Right cardiac atrium (tissue), 5 donors: Measurements from ENCODE around the gene FER1L5. TPM values are rescaled to one million over a fixed set of nuclear protein-coding genes. Genes with fewer than 3 reads are reported as not detected.
A peak's percentile ranks its signal among the peaks of the same experiment; 100 is the strongest.

Experiments used
- ATAC-seq, 2 donors: fragments of 200-7000 bp; cut with Tn5 transposase; one replicate each; pipeline versions ENCODE4 v1.8.0 to v1.9.1; 2020; ENCODE audit warnings: moderate library complexity in 2 of 2, mild to moderate bottlenecking in 1 of 2
- DNase-seq, 3 donors: peaks; one replicate each; pipeline ENCODE4 v3.0.0-alpha.2; 2020
- H3K27ac ChIP-seq: one replicate; pipeline ENCODE4 v1.5.1; 2013; ENCODE audit warnings: mild to moderate bottlenecking, low read length, control low read depth, moderate library complexity
- H3K27me3 ChIP-seq: one replicate; pipeline ENCODE4 v1.6.1; 2013; ENCODE audit not compliant: control insufficient read depth, insufficient read depth
- H3K4me1 ChIP-seq: one replicate; pipeline ENCODE4 v1.6.1; 2013; ENCODE audit warnings: low read length; ENCODE audit not compliant: control insufficient read depth, insufficient read depth
- H3K4me3 ChIP-seq: one replicate; pipeline ENCODE4 v1.5.1; 2013; ENCODE audit warnings: low read length, control low read depth
- H3K9me3 ChIP-seq: one replicate; pipeline ENCODE4 v1.6.1; 2013; ENCODE audit warnings: low read length; ENCODE audit not compliant: control insufficient read depth
- WGBS: extraction: QIAGEN DNeasy Blood & Tissue Kit; methylation state at CpG from one replicate; pipeline ENCODE4 v1.1.7; 2013; 5-methylcytosine and 5-hydroxymethylcytosine counted together
- intact Hi-C, 4 donors: fragments of 100-400 bp; cut with DNase I; formaldehyde crosslinking; loops; one replicate each; pipeline versions ENCODE4 v1.11.0 to v1.14.0; 2022 to 2023
- long read RNA-seq, 4 donors: library from polyadenylated mRNA; unstranded; transcript quantifications; one replicate each; pipeline ENCODE4 v2.0.0, GENCODE V29; 2020 to 2021
- polyA plus RNA-seq: library from polyadenylated mRNA; stranded (reverse); fragments of 200-250 nt; gene quantifications from one replicate; pipeline ENCODE4 v1.2.3, GENCODE V29; 2013
- total RNA-seq, 4 donors: library from RNA; stranded (reverse); fragmentation: NEBNext Ultra II Directional; extraction: Animal tissue kit (Norgen Biotek cat#: 25700); gene quantifications; one replicate each; pipeline ENCODE4 v1.2.1, GENCODE V29; 2021
- donor health status: healthy with polysubstance abuse.
- donor health status: DM: no; HTN: yes; CAD: no.
- donor health status: DM: no; HTN: no; CAD: no.
- donor health status: DM: no; HTN: yes; CAD: no; lungs with severe emphysema.
- donor health status: DM: yes; HTN: yes; CAD: no.

FER1L5 gene
- total RNA-seq (under 1 TPM in 3 of 4 donors, not detected in 1; 0.11 to 0.17 (median 0.15) TPM), polyA plus RNA-seq (0.05 TPM)
- long read RNA-seq, donor 1, result 0 reads
- long read RNA-seq, donor 2, result 0 reads
- long read RNA-seq, donor 3, partial matches to known transcripts, result 0 of 1 reads
- long read RNA-seq, donor 3, other reads (novel, unspliced or antisense), result 1 of 1 reads
- long read RNA-seq, donor 4, result 0 reads

GRCh38 chr2:96642564-96643360, at the start of gene FER1L5:
Gene FER1L5, plus strand, starts transcription at chr2:96642764. Its CDS starts 73 bp downstream, at chr2:96642837.
- peak; percentile 50 to 69 (median 63) for DNase-seq
- no peak within 1 kb of the TSS for H3K27ac ChIP-seq
- H3K4me3 ChIP-seq, result peak within 1 kb of the TSS; percentile 21
- intact Hi-C loops, result loop anchor here in 1 of 4 donors (5.0 kb wide), 1 partner anchor 115 kb away; no protein-coding TSS in a partner anchor
- ATAC-seq, result peak; percentile 26 to 44
- no peaks in the 10 kb centered on the region for H3K27me3 ChIP-seq
- WGBS, result 26% methylated on average over 10 of the region's 10 CpGs
- no peaks in the 10 kb centered on the region for H3K9me3 ChIP-seq
- no peaks in the 10 kb centered on the region for H3K4me1 ChIP-seq

- no peaks in the 10 kb centered on the region for H3K27me3 ChIP-seq
- intact Hi-C loops, result no loop called here
- no peaks in the 10 kb centered on the region for H3K9me3 ChIP-seq
- DNase-seq (no peak), ATAC-seq (no peak)
- H3K4me3 ChIP-seq, result no peak overlapping the region
- H3K27ac ChIP-seq, result no peak overlapping the region
- 88% methylated on average over 3 of the region's 3 CpGs for WGBS
- peaks cover 4% of the 10 kb centered on the region for H3K4me1 ChIP-seq
Observed at GRCh38 chr2:96594282-96594681, 48.3 kb upstream of the FER1L5 start.

- no peaks in the 10 kb centered on the region for H3K9me3 ChIP-seq
- intact Hi-C loops, result no loop called here
- no peaks in the 10 kb centered on the region for H3K27me3 ChIP-seq
- ATAC-seq (no peak), DNase-seq (no peak)
- WGBS, result 91% methylated on average over 5 of the region's 5 CpGs
- no peak overlapping the region for H3K4me3 ChIP-seq
- peaks cover 4% of the 10 kb centered on the region for H3K4me1 ChIP-seq
- no peak overlapping the region for H3K27ac ChIP-seq
Observed at GRCh38 chr2:96594691-96595152, 47.8 kb upstream of the FER1L5 start.

- no peak for ATAC-seq
- Histone ChIP-seq H3K9me3 (no peaks in the 10 kb centered on the region), H3K27ac (no peak overlapping the region), H3K27me3 (no peaks in the 10 kb centered on the region), H3K4me3 (no peak overlapping the region), H3K4me1 (peaks cover 5% of the 10 kb centered on the region)
- DNase-seq, result no peak
- intact Hi-C loops, result no loop called here
Observed at GRCh38 chr2:96596596-96596995, 46.0 kb upstream of the FER1L5 start.

- 82% methylated on average over 2 of the region's 2 CpGs for WGBS
- Histone ChIP-seq H3K27me3 (no peaks in the 10 kb centered on the region), H3K4me1 (peaks cover 4% of the 10 kb centered on the region), H3K9me3 (no peaks in the 10 kb centered on the region), H3K4me3 (no peak overlapping the region), H3K27ac (no peak overlapping the region)
- no peak for ATAC-seq
- DNase-seq, result no peak
- intact Hi-C loops, result no loop called here
Observed at GRCh38 chr2:96599941-96600340, 42.6 kb upstream of the FER1L5 start.

- 89% methylated on average over 8 of the region's 8 CpGs for WGBS
- Histone ChIP-seq H3K27me3 (no peaks in the 10 kb centered on the region), H3K27ac (no peak overlapping the region), H3K4me1 (peaks cover 3% of the 10 kb centered on the region), H3K9me3 (no peaks in the 10 kb centered on the region), H3K4me3 (no peak overlapping the region)
- DNase-seq, result no peak
- intact Hi-C loops, result no loop called here
- ATAC-seq, result peak in 1 of 2 donors; percentile 58
Observed at GRCh38 chr2:96601382-96602292, 40.9 kb upstream of the FER1L5 start.

GRCh38 chr2:96602330-96602823, 40.2 kb upstream of the FER1L5 start:
- DNase-seq (no peak), ATAC-seq (peak in 1 of 2 donors; percentile 5)
- Histone ChIP-seq H3K27me3 (no peaks in the 10 kb centered on the region), H3K4me3 (no peak overlapping the region), H3K27ac (no peak overlapping the region), H3K9me3 (no peaks in the 10 kb centered on the region), H3K4me1 (peaks cover 2% of the 10 kb centered on the region)
- intact Hi-C loops, result no loop called here
- 96% methylated on average over 2 of the region's 2 CpGs for WGBS

GRCh38 chr2:96604104-96604503, 38.5 kb upstream of the FER1L5 start:
- WGBS, result 92% methylated on average over 2 of the region's 2 CpGs
- Histone ChIP-seq H3K9me3 (no peaks in the 10 kb centered on the region), H3K4me3 (no peak overlapping the region), H3K27ac (no peak overlapping the region), H3K4me1 (peaks cover 5% of the 10 kb centered on the region), H3K27me3 (no peaks in the 10 kb centered on the region)
- intact Hi-C loops, result no loop called here
- no peak for DNase-seq
- no peak for ATAC-seq

- no peaks in the 10 kb centered on the region for H3K9me3 ChIP-seq
- no peak for DNase-seq
- intact Hi-C loops, result no loop called here
- H3K27ac ChIP-seq, result no peak overlapping the region
- H3K4me1 ChIP-seq, result peaks cover 3% of the 10 kb centered on the region
- no peak for ATAC-seq
- H3K4me3 ChIP-seq, result no peak overlapping the region
- WGBS, result 84% methylated on average over 13 of the region's 13 CpGs
- H3K27me3 ChIP-seq, result no peaks in the 10 kb centered on the region
Observed at GRCh38 chr2:96608469-96609455, 33.8 kb upstream of the FER1L5 start.

GRCh38 chr2:96616128-96616527, 26.4 kb upstream of the FER1L5 start:
- no peaks in the 10 kb centered on the region for H3K27me3 ChIP-seq
- 62% methylated on average over 1 of the region's 1 CpG for WGBS
- H3K4me1 ChIP-seq, result peaks cover 10% of the 10 kb centered on the region
- H3K27ac ChIP-seq, result no peak overlapping the region
- ATAC-seq (no peak), DNase-seq (no peak)
- H3K9me3 ChIP-seq, result no peaks in the 10 kb centered on the region
- H3K4me3 ChIP-seq, result no peak overlapping the region
- intact Hi-C loops, result no loop called here
